CD14-positive monocyte (primary cell): ENCODE results near the gene TALDO1. TPM values are rescaled to one million over a fixed set of nuclear protein-coding genes. Genes with fewer than 3 reads are reported as not detected.

Experiments
- DNase-seq, 3 donors: peaks; one replicate each; pipeline ENCODE4 v3.0.0-alpha.2; 2011 to 2022
- H2AFZ ChIP-seq: 2 replicates; pipeline ENCODE4 v1.6.0; 2012; ENCODE audit warnings: mild to moderate bottlenecking, low read depth, low read length, inconsistent platforms; ENCODE audit not compliant: insufficient read depth, poor library complexity, severe bottlenecking
- H3K27ac ChIP-seq, 2 donors: 1 replicate in 1 of 2; 2 replicates in 1 of 2; pipeline ENCODE4 v1.5.1; 2012 to 2013; ENCODE audit warnings: low read length in 2 of 2, control low read depth in 1 of 2, inconsistent platforms in 1 of 2, low read depth in 1 of 2, mild to moderate bottlenecking in 1 of 2
- H3K27me3 ChIP-seq, 2 donors: one replicate each; pipeline versions ENCODE4 v1.6.0 to v1.6.1; 2011 to 2013; ENCODE audit warnings: low read length in 2 of 2; ENCODE audit not compliant: control insufficient read depth in 2 of 2, insufficient read depth in 2 of 2
- H3K36me3 ChIP-seq, 2 donors: replicated peaks in 1 of 2; 1 replicate in 1 of 2; 2 replicates in 1 of 2; pipeline versions ENCODE4 v1.5.1 to v1.6.1; 2012 to 2013; ENCODE audit warnings: low read length in 2 of 2, control low read depth in 1 of 2, inconsistent platforms in 1 of 2, mild to moderate bottlenecking in 1 of 2; ENCODE audit not compliant: insufficient read depth in 2 of 2, control insufficient read depth in 1 of 2
- H3K4me1 ChIP-seq, 2 donors: 1 replicate in 1 of 2; 2 replicates in 1 of 2; pipeline versions ENCODE4 v1.5.1 to v1.6.1; 2012 to 2013; ENCODE audit warnings: low read length in 2 of 2, control low read depth in 1 of 2, inconsistent platforms in 1 of 2, mild to moderate bottlenecking in 1 of 2, moderate library complexity in 1 of 2; ENCODE audit not compliant: insufficient read depth in 2 of 2, control insufficient read depth in 1 of 2
- H3K4me2 ChIP-seq: replicated peaks from 2 replicates; pipeline ENCODE3; 2012; ENCODE audit warnings: low read length, moderate library complexity, mild to moderate bottlenecking; ENCODE audit not compliant: poor library complexity, severe bottlenecking; ENCODE audit errors: extremely low read depth
- H3K4me3 ChIP-seq, 3 experiments: fragments of 200-600 bp in 1 of 3; sonication (generic) in 1 of 3; replicated peaks in 1 of 3; 1 replicate in 2 of 3; 2 replicates in 1 of 3; pipeline ENCODE4 v1.5.1; 2011 to 2013; ENCODE audit warnings: low read length in 3 of 3, mild to moderate bottlenecking in 3 of 3, control low read depth in 2 of 3, low read depth in 2 of 3, inconsistent platforms in 1 of 3, moderate library complexity in 1 of 3
- H3K79me2 ChIP-seq: 2 replicates; pipeline ENCODE4 v1.6.0; 2012; ENCODE audit warnings: mild to moderate bottlenecking, control low read depth, inconsistent platforms, low read length, moderate library complexity; ENCODE audit not compliant: insufficient read depth
- H3K9ac ChIP-seq: 2 replicates; pipeline ENCODE4 v1.6.0; 2017; ENCODE audit warnings: low read length, mild to moderate bottlenecking; ENCODE audit not compliant: insufficient read depth, poor library complexity, severe bottlenecking
- H3K9me3 ChIP-seq, 2 donors: replicated peaks in 1 of 2; 1 replicate in 1 of 2; 2 replicates in 1 of 2; pipeline versions ENCODE4 v1.5.1 to v1.6.1; 2012 to 2013; ENCODE audit warnings: low read length in 2 of 2, control low read depth in 1 of 2; ENCODE audit not compliant: control insufficient read depth in 1 of 2, insufficient read depth in 1 of 2
- H4K20me1 ChIP-seq: 2 replicates; pipeline ENCODE4 v1.6.0; 2012; ENCODE audit warnings: mild to moderate bottlenecking, low read length, control low read depth, moderate library complexity; ENCODE audit not compliant: insufficient read depth
- H3K27ac Mint-ChIP-seq, 7 donors: one replicate each; pipeline ENCODE4 v1.8.0; 2020; ENCODE audit warnings: mild to moderate bottlenecking in 7 of 7, mixed read lengths in 7 of 7, moderate library complexity in 6 of 7, inconsistent platforms in 2 of 7
- H3K27me3 Mint-ChIP-seq, 3 donors: one replicate each; pipeline ENCODE4 v1.8.0; 2021 to 2022; ENCODE audit warnings: low read depth in 3 of 3, mild to moderate bottlenecking in 3 of 3, mixed read lengths in 3 of 3, moderate library complexity in 3 of 3, inconsistent platforms in 1 of 3
- H3K36me3 Mint-ChIP-seq, 2 donors: one replicate each; pipeline ENCODE4 v1.8.0; 2020; ENCODE audit warnings: mixed read lengths in 2 of 2, inconsistent platforms in 1 of 2, mild to moderate bottlenecking in 1 of 2
- H3K4me1 Mint-ChIP-seq: one replicate; pipeline ENCODE4 v1.8.0; 2020; ENCODE audit warnings: mild to moderate bottlenecking, mixed read lengths
- H3K4me3 Mint-ChIP-seq, 2 donors: one replicate each; pipeline ENCODE4 v1.8.0; 2020; ENCODE audit warnings: mild to moderate bottlenecking in 2 of 2, mixed read lengths in 2 of 2, moderate library complexity in 1 of 2
- H3K9me3 Mint-ChIP-seq, 7 donors: one replicate each; pipeline ENCODE4 v1.8.0; 2020 to 2022; ENCODE audit warnings: mixed read lengths in 7 of 7, mild to moderate bottlenecking in 6 of 7, moderate library complexity in 6 of 7, inconsistent platforms in 2 of 7
- CTCF ChIP-seq: fragments of 200-600 bp; IDR thresholded peaks from one replicate; pipeline ENCODE4 v1.8.0; 2022; ENCODE audit warnings: antibody characterized with exemption, mild to moderate bottlenecking
- WGBS: methylation state at CpG from one replicate; pipeline ENCODE4 v1.1.5; 2013; ENCODE audit warnings: missing lambda C conversion rate; ENCODE audit not compliant: insufficient coverage; 5-methylcytosine and 5-hydroxymethylcytosine counted together
- intact Hi-C, 2 donors: fragments of 100-400 bp; cut with micrococcal nuclease; formaldehyde crosslinking; loops; one replicate each; pipeline versions ENCODE4 v1.15.0 to v1.15.1; 2023
- polyA plus RNA-seq, 3 donors: library from polyadenylated mRNA; depleted of rRNA in 1 of 3; unstranded in 2 of 3; stranded (reverse) in 1 of 3; fragments of 300-500 nt in 2 of 3; fragments of >200 nt in 1 of 3; fragmentation: Illumina TruSeq in 2 of 3; gene quantifications; 1 replicate in 2 of 3; 2 replicates in 1 of 3; pipeline ENCODE4 v1.2.3, GENCODE V29; 2012 to 2021

The TALDO1 gene
- polyA plus RNA-seq, 3 donors: 502 to 1,249 (median 1,224) TPM

- Mint-ChIP-seq H3K36me3 (peaks cover 32 to 49% of the 10 kb centered on the region in 2 donors), H3K9me3 (peaks cover 0 to 2% (median 0%) of the 10 kb centered on the region in 7 donors), H3K4me3 (no peak overlapping the region), H3K27ac (no peak overlapping the region), H3K27me3 (peaks cover 21 to 38% (median 30%) of the 10 kb centered on the region in 3 donors), H3K4me1 (peaks cover 14% of the 10 kb centered on the region)
- H2AFZ ChIP-seq: no peak overlapping the region
- H3K27me3 ChIP-seq: peaks cover 8 to 37% of the 10 kb centered on the region in 2 donors
- H3K79me2 ChIP-seq: peaks cover 9% of the 10 kb centered on the region
- H3K9me3 ChIP-seq: peaks cover 0 to 3% of the 10 kb centered on the region in 2 donors
- TF ChIP-seq CTCF: no peak
- DNase-seq: peak in 1 of 3 donors; percentile 3
- intact Hi-C loops: no loop called here
- peaks cover 22% of the 10 kb centered on the region for H4K20me1 ChIP-seq
- no peak overlapping the region for H3K4me2 ChIP-seq
- no peak overlapping the region for H3K27ac ChIP-seq
- H3K4me3 ChIP-seq: no peak overlapping the region
- H3K9ac ChIP-seq: no peak overlapping the region
- peaks cover 11 to 36% of the 10 kb centered on the region in 2 donors for H3K36me3 ChIP-seq
- WGBS: 96% methylated on average over 18 of the region's 18 CpGs
- H3K4me1 ChIP-seq: peaks cover 17 to 35% of the 10 kb centered on the region in 2 donors
These were observed 43.0 kb upstream of the TALDO1 start for GRCh38 chr11:704228-704674.

- Mint-ChIP-seq H3K9me3 (peaks cover 0 to 2% (median 0%) of the 10 kb centered on the region in 7 donors), H3K27ac (no peak overlapping the region), H3K27me3 (peaks cover 22 to 44% (median 33%) of the 10 kb centered on the region in 3 donors), H3K4me3 (peak overlapping the region in 1 of 2 donors; percentile 67), H3K4me1 (peaks cover 14% of the 10 kb centered on the region), H3K36me3 (peaks cover 27 to 41% of the 10 kb centered on the region in 2 donors)
- Histone ChIP-seq H3K27me3 (peaks cover 8 to 43% of the 10 kb centered on the region in 2 donors), H4K20me1 (peaks cover 22% of the 10 kb centered on the region), H3K27ac (no peak overlapping the region), H3K4me2 (no peak overlapping the region), H3K9ac (no peak overlapping the region), H3K4me3 (no peak overlapping the region), H3K36me3 (peaks cover 7 to 31% of the 10 kb centered on the region in 2 donors), H3K79me2 (peaks cover under 1% of the 10 kb centered on the region), H2AFZ (no peak overlapping the region), H3K4me1 (peaks cover 14 to 33% of the 10 kb centered on the region in 2 donors), H3K9me3 (peaks cover 0 to 3% of the 10 kb centered on the region in 2 donors)
- peak in 1 of 3 donors; percentile 2 for DNase-seq
- no peak for TF ChIP-seq CTCF
- intact Hi-C loops: no loop called here
- 86% methylated on average over 21 of the region's 27 CpGs for WGBS
These were observed 42.3 kb upstream of the TALDO1 start for GRCh38 chr11:704781-705645.
